Gastrocnemius medialis (tissue), 4 donors: ENCODE results near the gene ECPAS. TPM values are rescaled to one million over a fixed set of nuclear protein-coding genes. Genes with fewer than 3 reads are reported as not detected.

Experiments used
- ATAC-seq, 2 donors: fragments of 150-250 bp; one replicate each; pipeline ENCODE4 v1.9.1; 2016
- DNase-seq, 2 donors: peaks; one replicate each; pipeline ENCODE4 v3.0.0-alpha.2; 2019
- H3K27ac ChIP-seq, 4 donors: fragments of 200-600 bp; sonication (generic); 1 replicate in 1 of 4; 2 replicates in 3 of 4; pipeline ENCODE4 v1.5.1; 2016 to 2018; ENCODE audit warnings: mild to moderate bottlenecking in 2 of 4, moderate library complexity in 1 of 4
- H3K27me3 ChIP-seq, 3 donors: fragments of 200-600 bp; sonication (generic) in 2 of 3; 1 replicate in 1 of 3; 2 replicates in 2 of 3; pipeline versions ENCODE4 v1.5.1 to v1.6.0; 2016 to 2019; ENCODE audit warnings: mild to moderate bottlenecking in 1 of 3, moderate library complexity in 1 of 3
- H3K36me3 ChIP-seq, 2 donors: fragments of 200-600 bp; sonication (generic) in 1 of 2; one replicate each; pipeline ENCODE4 v1.5.1; 2017 to 2018
- H3K4me1 ChIP-seq, 2 donors: fragments of 200-600 bp; sonication (generic) in 1 of 2; one replicate each; pipeline ENCODE4 v1.5.1; 2016 to 2017; ENCODE audit warnings: mild to moderate bottlenecking in 2 of 2
- H3K4me3 ChIP-seq, 4 donors: fragments of 200-600 bp; sonication (generic) in 3 of 4; 1 replicate in 1 of 4; 2 replicates in 3 of 4; pipeline ENCODE4 v1.5.1; 2016 to 2019; ENCODE audit warnings: mild to moderate bottlenecking in 2 of 4
- H3K9me3 ChIP-seq, 3 donors: fragments of 200-600 bp; sonication (generic) in 2 of 3; 1 replicate in 1 of 3; 2 replicates in 2 of 3; pipeline ENCODE4 v1.5.1; 2016 to 2019
- POLR2A ChIP-seq, 2 donors: fragments of 450-650 bp; IDR thresholded peaks; one replicate each; pipeline ENCODE4 v1.6.1; 2017; ENCODE audit warnings: antibody characterized with exemption in 2 of 2, mild to moderate bottlenecking in 2 of 2, moderate library complexity in 2 of 2
- in situ Hi-C, 4 donors: fragments of 200-750 bp; cut with MboI; loops; one replicate each; pipeline versions ENCODE4 v1.15.0 to v1.8.0; 2017; ENCODE audit warnings: low sequenced_read_pairs in 4 of 4
- intact Hi-C: fragments of 100-400 bp; cut with DNase I; formaldehyde crosslinking; loops from one replicate; pipeline ENCODE4 v1.15.1; 2023; ENCODE audit warnings: low total_unique reads
- total RNA-seq, 4 donors: library from RNA; depleted of rRNA; stranded (reverse); fragments of >200 nt; gene quantifications; one replicate each; pipeline versions ENCODE4 v1.1.0 to v1.2.3, GENCODE V29; 2016
- TF ChIP-seq, protein P1 (sequence below), 5 experiments: fragments of 450-650 bp in 3 of 5; fragments of 200-600 bp in 2 of 5; sonication (generic) in 2 of 5; IDR thresholded peaks in 4 of 5; conservative IDR thresholded peaks in 1 of 5; 1 replicate in 4 of 5; 2 replicates in 1 of 5; pipeline ENCODE4 v1.5.1; 2016 to 2019; ENCODE audit warnings: antibody characterized with exemption in 5 of 5, mild to moderate bottlenecking in 3 of 5, moderate library complexity in 3 of 5

ECPAS gene
- total RNA-seq, 4 donors from 2014 or later: 320 to 509 (median 424) TPM

DNA sequence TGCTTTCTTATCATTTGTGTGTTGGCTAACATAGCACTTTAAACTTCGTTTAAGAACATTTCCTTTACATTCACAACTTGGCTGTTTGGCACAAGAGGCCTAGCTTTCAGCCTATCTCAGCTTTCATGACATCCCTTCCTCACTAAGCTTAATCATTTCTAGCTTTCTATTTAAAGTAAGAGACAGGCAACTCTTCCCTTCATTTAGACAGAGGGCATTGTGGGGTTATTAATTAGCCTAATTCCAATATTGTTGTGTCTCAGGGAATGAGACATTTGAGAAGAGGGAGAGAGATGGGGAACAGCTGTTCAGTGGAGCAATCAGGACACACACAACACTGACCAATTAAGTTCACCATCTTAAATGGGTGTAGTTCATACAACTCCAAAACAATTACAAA lies 103.2 kb downstream of the ECPAS start:
- no peaks in the 10 kb centered on the region for H3K9me3 ChIP-seq
- H3K27ac ChIP-seq: no peak overlapping the region
- no peak for ATAC-seq
- in situ Hi-C loops (loop anchor here in 1 of 4 donors (10.0 kb wide), 1 partner anchor 54 kb away; no protein-coding TSS in a partner anchor), intact Hi-C loops (loop anchor here (5.0 kb wide), 1 partner anchor 41 kb away; no protein-coding TSS in a partner anchor)
- DNase-seq: no peak
- H3K4me1 ChIP-seq: no peaks in the 10 kb centered on the region
- no peak overlapping the region for H3K4me3 ChIP-seq
- no peaks in the 10 kb centered on the region for H3K27me3 ChIP-seq
- TF ChIP-seq, protein P1, sequence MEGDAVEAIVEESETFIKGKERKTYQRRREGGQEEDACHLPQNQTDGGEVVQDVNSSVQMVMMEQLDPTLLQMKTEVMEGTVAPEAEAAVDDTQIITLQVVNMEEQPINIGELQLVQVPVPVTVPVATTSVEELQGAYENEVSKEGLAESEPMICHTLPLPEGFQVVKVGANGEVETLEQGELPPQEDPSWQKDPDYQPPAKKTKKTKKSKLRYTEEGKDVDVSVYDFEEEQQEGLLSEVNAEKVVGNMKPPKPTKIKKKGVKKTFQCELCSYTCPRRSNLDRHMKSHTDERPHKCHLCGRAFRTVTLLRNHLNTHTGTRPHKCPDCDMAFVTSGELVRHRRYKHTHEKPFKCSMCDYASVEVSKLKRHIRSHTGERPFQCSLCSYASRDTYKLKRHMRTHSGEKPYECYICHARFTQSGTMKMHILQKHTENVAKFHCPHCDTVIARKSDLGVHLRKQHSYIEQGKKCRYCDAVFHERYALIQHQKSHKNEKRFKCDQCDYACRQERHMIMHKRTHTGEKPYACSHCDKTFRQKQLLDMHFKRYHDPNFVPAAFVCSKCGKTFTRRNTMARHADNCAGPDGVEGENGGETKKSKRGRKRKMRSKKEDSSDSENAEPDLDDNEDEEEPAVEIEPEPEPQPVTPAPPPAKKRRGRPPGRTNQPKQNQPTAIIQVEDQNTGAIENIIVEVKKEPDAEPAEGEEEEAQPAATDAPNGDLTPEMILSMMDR (IDR thresholded peaks at IDR 0.05 in 4 of 5, conservative IDR thresholded peaks at IDR 0.05 in 1 of 5): no peak
- no peak for TF ChIP-seq POLR2A (IDR thresholded peaks at IDR 0.05)
- peaks cover 5 to 97% of the 10 kb centered on the region in 2 donors for H3K36me3 ChIP-seq

DNA sequence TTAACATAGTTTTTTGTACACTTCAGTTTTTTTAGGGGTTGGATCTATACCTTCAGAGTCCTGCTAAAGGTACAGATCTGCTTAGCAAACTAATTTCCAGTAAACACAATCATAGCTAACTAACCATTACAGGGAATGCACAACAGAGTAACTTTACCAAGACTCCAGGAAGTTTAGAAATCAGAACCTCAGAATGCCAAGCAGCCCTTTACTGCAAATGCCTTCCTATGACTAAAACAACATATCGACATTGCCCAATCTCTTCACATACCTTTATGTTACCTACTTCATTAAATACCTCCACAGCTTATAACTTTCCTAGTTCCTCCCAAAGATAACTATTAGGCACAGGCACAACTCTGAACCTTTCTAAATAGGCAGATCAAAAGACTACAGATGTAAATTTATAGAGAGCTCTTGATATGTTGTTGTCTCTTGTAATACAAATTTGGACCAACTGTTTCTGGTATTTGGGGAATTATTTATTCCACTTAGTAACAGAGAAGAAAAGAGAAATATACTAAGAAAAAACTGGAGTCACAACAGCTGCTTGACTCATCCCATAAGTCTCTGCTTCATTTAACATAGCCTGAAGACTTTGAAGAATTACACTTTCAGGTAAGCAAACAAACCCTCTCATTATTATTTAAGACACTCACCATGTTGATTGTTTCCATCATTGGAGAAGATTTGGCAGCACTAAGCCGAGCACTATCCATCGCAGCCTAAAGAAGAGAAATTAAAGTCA lies 108.2 kb downstream of the ECPAS start:
- in situ Hi-C loops: no loop called here
- Histone ChIP-seq H3K27ac (no peak overlapping the region), H3K9me3 (no peaks in the 10 kb centered on the region), H3K27me3 (no peaks in the 10 kb centered on the region), H3K4me3 (no peak overlapping the region), H3K4me1 (no peaks in the 10 kb centered on the region), H3K36me3 (peaks cover 8 to 97% of the 10 kb centered on the region in 2 donors)
- TF ChIP-seq POLR2A (IDR thresholded peaks at IDR 0.05): no peak
- TF ChIP-seq, protein P1 (IDR thresholded peaks at IDR 0.05 in 4 of 5, conservative IDR thresholded peaks at IDR 0.05 in 1 of 5): no peak
- intact Hi-C loops: loop anchor here (5.0 kb wide), 1 partner anchor 36 kb away; no protein-coding TSS in a partner anchor
- ATAC-seq (no peak), DNase-seq (no peak)

DNA sequence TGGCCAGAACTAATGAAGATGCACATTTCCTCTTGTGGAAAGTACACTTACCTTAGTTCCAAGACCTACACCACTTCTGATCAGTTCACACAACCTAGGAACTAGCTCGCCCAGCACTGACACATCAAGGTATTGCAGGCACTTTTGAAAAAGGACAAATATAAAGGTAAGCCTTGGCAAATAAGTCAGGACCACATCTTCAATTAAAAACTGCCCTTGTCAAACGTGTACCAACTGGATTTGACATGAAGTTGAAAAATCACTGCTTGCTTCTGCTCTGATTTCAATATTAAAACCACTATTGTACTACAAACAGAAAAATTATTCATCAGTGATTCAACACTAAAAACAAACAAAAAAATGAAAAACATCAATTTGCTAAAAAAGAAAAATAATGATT lies 109.1 kb downstream of the ECPAS start:
- ATAC-seq: no peak
- intact Hi-C loops: loop anchor here (5.0 kb wide), 1 partner anchor 37 kb away; no protein-coding TSS in a partner anchor

DNA sequence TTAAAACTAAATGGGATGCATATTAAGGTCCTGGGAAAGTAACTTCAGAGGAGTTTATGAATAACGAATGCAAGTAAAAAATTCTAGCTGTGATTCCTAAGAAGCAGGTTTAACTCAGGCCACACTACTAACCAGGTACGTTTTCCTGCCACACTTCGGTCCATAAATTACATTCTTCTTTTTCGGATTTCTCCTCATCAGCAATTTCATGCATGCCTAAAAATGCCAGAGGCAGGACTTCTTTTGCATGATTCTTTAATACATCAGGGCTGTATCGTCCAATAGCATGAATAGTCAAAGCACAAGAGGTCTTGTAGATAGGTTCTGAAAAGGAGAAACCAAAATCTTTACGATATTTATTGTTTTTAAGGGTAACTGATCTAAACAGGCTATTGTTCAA lies 111.9 kb downstream of the ECPAS start:
- Histone ChIP-seq H3K9me3 (no peaks in the 10 kb centered on the region), H3K27me3 (no peaks in the 10 kb centered on the region), H3K36me3 (peaks cover 15 to 100% of the 10 kb centered on the region in 2 donors), H3K4me3 (no peak overlapping the region), H3K4me1 (no peaks in the 10 kb centered on the region), H3K27ac (no peak overlapping the region)
- ATAC-seq: no peak
- no peak for DNase-seq
- TF ChIP-seq POLR2A (IDR thresholded peaks at IDR 0.05): no peak
- TF ChIP-seq, protein P1 (IDR thresholded peaks at IDR 0.05 in 4 of 5, conservative IDR thresholded peaks at IDR 0.05 in 1 of 5): no peak
- intact Hi-C loops (no loop called here), in situ Hi-C loops (no loop called here)

More for the DNA sequence above, 109.1 kb downstream of the ECPAS start:
- no peak for TF ChIP-seq POLR2A (IDR thresholded peaks at IDR 0.05)
- TF ChIP-seq, protein P1 (IDR thresholded peaks at IDR 0.05 in 4 of 5, conservative IDR thresholded peaks at IDR 0.05 in 1 of 5): no peak
- Histone ChIP-seq H3K4me3 (no peak overlapping the region), H3K27me3 (no peaks in the 10 kb centered on the region), H3K27ac (no peak overlapping the region), H3K9me3 (no peaks in the 10 kb centered on the region), H3K4me1 (no peaks in the 10 kb centered on the region), H3K36me3 (peaks cover 16 to 97% of the 10 kb centered on the region in 2 donors)
- DNase-seq: no peak
- in situ Hi-C loops: no loop called here
